ENCODE data around the gene C16orf87.
"Not testable (repeated sequence)": the region's sequence is repeated elsewhere in the genome, so short reads cannot be mapped to it uniquely, and the experiment has no call there.

The C16orf87 gene

GRCh38 chr16:46830902-46831647 is at the start of gene C16orf87:
C16orf87 (minus strand) TSS chr16:46831180; CDS start chr16:46831149, 31 bp downstream.
- peak; percentile 95 for DNase-seq

GRCh38 chr16:46875243-46875642 is 44.3 kb upstream of the C16orf87 start:
- DNase-seq: no peak

GRCh38 chr16:46873201-46873600 is 42.2 kb upstream of the C16orf87 start:
- DNase-seq: peak; percentile 19

- no peak for DNase-seq
Measured at GRCh38 chr16:46871597-46871996, 40.6 kb upstream of the C16orf87 start.

GRCh38 chr16:46868891-46869290 is 37.9 kb upstream of the C16orf87 start:
- DNase-seq: not testable (repeated sequence)

- DNase-seq: peak; percentile 44
Measured at GRCh38 chr16:46867486-46867885, 36.5 kb upstream of the C16orf87 start.

- DNase-seq: no peak
Measured at GRCh38 chr16:46866286-46866685, 35.3 kb upstream of the C16orf87 start.

GRCh38 chr16:46862555-46863447 is 31.8 kb upstream of the C16orf87 start:
- peak; percentile 21 for DNase-seq

GRCh38 chr16:46859719-46860152 is 28.8 kb upstream of the C16orf87 start:
- peak; percentile 88 for DNase-seq

- no peak for DNase-seq
Measured at GRCh38 chr16:46858151-46858550, 27.2 kb upstream of the C16orf87 start.

- peak; percentile 33 for DNase-seq
Measured at GRCh38 chr16:46857368-46857945, 26.5 kb upstream of the C16orf87 start.

- DNase-seq: no peak
Measured at GRCh38 chr16:46855389-46855788, 24.4 kb upstream of the C16orf87 start.

GRCh38 chr16:46854846-46855245 is 23.9 kb upstream of the C16orf87 start:
- DNase-seq: no peak

GRCh38 chr16:46853713-46854443 is 22.9 kb upstream of the C16orf87 start:
- peak; percentile 75 for DNase-seq

GRCh38 chr16:46852130-46852529 is 21.1 kb upstream of the C16orf87 start:
- no peak for DNase-seq

GRCh38 chr16:46850619-46851555 is 19.9 kb upstream of the C16orf87 start:
- no peak for DNase-seq

GRCh38 chr16:46848768-46849764 is 18.1 kb upstream of the C16orf87 start:
- DNase-seq: no peak

- no peak for DNase-seq
Measured at GRCh38 chr16:46845952-46846351, 15.0 kb upstream of the C16orf87 start.

GRCh38 chr16:46844771-46845170 is 13.8 kb upstream of the C16orf87 start:
- DNase-seq: no peak
